Right lobe of liver (tissue), 6 donors: ENCODE data around the gene ARMC7. TPM values are rescaled to one million over a fixed set of nuclear protein-coding genes. Genes with fewer than 3 reads are reported as not detected.

Experiments used
- ATAC-seq, 4 donors: fragments of 200-7000 bp; cut with Tn5 transposase; one replicate each; pipeline ENCODE4 v1.9.1; 2020; ENCODE audit warnings: mild to moderate bottlenecking in 4 of 4, moderate library complexity in 4 of 4
- DNase-seq, 3 donors: peaks; one replicate each; pipeline ENCODE4 v3.0.0-alpha.2; 2020
- H3K27ac ChIP-seq, 3 donors: fragments of 200-600 bp; one replicate each; pipeline ENCODE4 v1.8.0; 2022
- H3K27me3 ChIP-seq, 2 donors: fragments of 200-600 bp; one replicate each; pipeline ENCODE4 v1.8.0; 2022
- H3K36me3 ChIP-seq, 4 donors: fragments of 200-600 bp; sonication (generic) in 1 of 4; one replicate each; pipeline versions ENCODE4 v1.5.1 to v1.8.0; 2017 to 2022; ENCODE audit warnings: control low read depth in 1 of 4
- H3K4me1 ChIP-seq, 4 donors: fragments of 200-600 bp; sonication (generic) in 1 of 4; one replicate each; pipeline versions ENCODE4 v1.5.1 to v1.8.0; 2017 to 2022; ENCODE audit warnings: control low read depth in 1 of 4
- H3K4me3 ChIP-seq, 3 donors: fragments of 200-600 bp; one replicate each; pipeline ENCODE4 v1.8.0; 2022
- H3K9me3 ChIP-seq, 4 donors: fragments of 200-600 bp; sonication (generic) in 1 of 4; one replicate each; pipeline versions ENCODE4 v1.5.1 to v1.8.0; 2017 to 2022; ENCODE audit warnings: control low read depth in 1 of 4
- POLR2A ChIP-seq: fragments of 450-650 bp; IDR thresholded peaks from one replicate; pipeline ENCODE4 v1.6.1; 2017; ENCODE audit warnings: antibody characterized with exemption, mild to moderate bottlenecking
- WGBS: methylation state at CpG from one replicate; pipeline ENCODE4 v1.1.6; 2018; ENCODE audit warnings: low coverage, low lambda C conversion rate; ENCODE audit not compliant: insufficient coverage; ENCODE audit errors: missing lambda C conversion rate; 5-methylcytosine and 5-hydroxymethylcytosine counted together
- intact Hi-C, 2 donors: fragments of 100-400 bp; cut with DNase I; formaldehyde crosslinking; loops; one replicate each; pipeline versions ENCODE4 v1.11.2 to v1.14.1; 2022
- total RNA-seq, 6 experiments: library from RNA; depleted of rRNA in 2 of 6; stranded (reverse); fragments of >200 nt in 2 of 6; fragmentation: NEBNext Ultra II Directional in 3 of 6; extraction: Animal tissue kit (Norgen Biotek cat#: 25700) in 3 of 6; gene quantifications; one replicate each; pipeline versions ENCODE4 v1.1.0 to v1.2.4, GENCODE V29; 2016 to 2023
- TF ChIP-seq, protein P1 (sequence below), 4 donors: fragments of 200-600 bp in 3 of 4; fragments of 450-650 bp in 1 of 4; IDR thresholded peaks; one replicate each; pipeline versions ENCODE4 v1.5.1 to v1.8.0; 2016 to 2022; ENCODE audit warnings: antibody characterized with exemption in 4 of 4, mild to moderate bottlenecking in 2 of 4
- donor health status: DM: no; HTN: yes; CAD: no.
- donor health status: DM: no; HTN: no; CAD: no.
- donor health status: DM: no; HTN: no; CAD: no.
- donor health status: DM: no; HTN: yes; CAD: no.
- donor health status: DM: no; HTN: yes; CAD: no.

Gene ARMC7
- total RNA-seq, 6 experiments from 2014 or later: 4.7 to 6.3 (median 5.3) TPM

GRCh38 chr17:75063201-75063600, 46.6 kb upstream of the ARMC7 start:
- TF ChIP-seq, protein P1, sequence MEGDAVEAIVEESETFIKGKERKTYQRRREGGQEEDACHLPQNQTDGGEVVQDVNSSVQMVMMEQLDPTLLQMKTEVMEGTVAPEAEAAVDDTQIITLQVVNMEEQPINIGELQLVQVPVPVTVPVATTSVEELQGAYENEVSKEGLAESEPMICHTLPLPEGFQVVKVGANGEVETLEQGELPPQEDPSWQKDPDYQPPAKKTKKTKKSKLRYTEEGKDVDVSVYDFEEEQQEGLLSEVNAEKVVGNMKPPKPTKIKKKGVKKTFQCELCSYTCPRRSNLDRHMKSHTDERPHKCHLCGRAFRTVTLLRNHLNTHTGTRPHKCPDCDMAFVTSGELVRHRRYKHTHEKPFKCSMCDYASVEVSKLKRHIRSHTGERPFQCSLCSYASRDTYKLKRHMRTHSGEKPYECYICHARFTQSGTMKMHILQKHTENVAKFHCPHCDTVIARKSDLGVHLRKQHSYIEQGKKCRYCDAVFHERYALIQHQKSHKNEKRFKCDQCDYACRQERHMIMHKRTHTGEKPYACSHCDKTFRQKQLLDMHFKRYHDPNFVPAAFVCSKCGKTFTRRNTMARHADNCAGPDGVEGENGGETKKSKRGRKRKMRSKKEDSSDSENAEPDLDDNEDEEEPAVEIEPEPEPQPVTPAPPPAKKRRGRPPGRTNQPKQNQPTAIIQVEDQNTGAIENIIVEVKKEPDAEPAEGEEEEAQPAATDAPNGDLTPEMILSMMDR (IDR thresholded peaks at IDR 0.05): no peak
- no peak for TF ChIP-seq POLR2A
- ATAC-seq: no peak
- no peak for DNase-seq
- Histone ChIP-seq H3K27me3 (no peaks in the 10 kb centered on the region), H3K27ac (no peak overlapping the region), H3K9me3 (no peaks in the 10 kb centered on the region), H3K4me1 (peaks cover 0 to 14% (median 0%) of the 10 kb centered on the region in 4 donors), H3K4me3 (no peak overlapping the region), H3K36me3 (peaks cover 0 to 23% (median 12%) of the 10 kb centered on the region in 4 donors)
- intact Hi-C loops: loop anchor here in 1 of 2 donors (10.0 kb wide), 1 partner anchor 52 kb away; no protein-coding TSS in a partner anchor
- 88% methylated on average over 3 of the region's 13 CpGs for WGBS

DNA sequence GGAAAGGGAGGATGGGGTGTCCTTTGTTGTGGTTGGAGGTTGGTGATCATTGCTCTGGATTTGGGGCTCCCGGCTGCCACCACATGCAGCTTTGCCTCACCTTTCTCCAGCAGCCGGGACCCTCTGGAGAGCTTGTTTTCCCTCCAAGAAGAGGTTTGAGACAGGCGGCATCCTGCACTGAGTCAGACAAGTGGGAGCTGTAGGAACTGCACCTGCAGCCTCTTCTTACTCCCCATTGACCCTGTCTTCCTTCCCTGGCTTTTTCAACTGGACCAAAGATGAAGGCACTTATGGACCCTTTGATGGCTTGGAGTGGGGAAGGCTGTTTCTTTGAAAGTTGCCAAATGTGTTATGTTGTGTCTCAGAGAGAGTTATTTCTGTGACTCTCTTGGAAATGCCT, 46.1 kb upstream of the ARMC7 start:
- Histone ChIP-seq H3K27me3 (no peaks in the 10 kb centered on the region), H3K4me3 (no peak overlapping the region), H3K4me1 (peaks cover 0 to 14% (median 0%) of the 10 kb centered on the region in 4 donors), H3K9me3 (no peaks in the 10 kb centered on the region), H3K27ac (no peak overlapping the region), H3K36me3 (peaks cover 0 to 23% (median 12%) of the 10 kb centered on the region in 4 donors)
- intact Hi-C loops: loop anchor here in 1 of 2 donors (10.0 kb wide), 1 partner anchor 51 kb away; no protein-coding TSS in a partner anchor
- no peak for ATAC-seq
- WGBS: no CpG with 5 or more reads among the region's 3 CpGs
- TF ChIP-seq, protein P1 (IDR thresholded peaks at IDR 0.05): no peak
- TF ChIP-seq POLR2A: no peak
- DNase-seq: no peak

- Histone ChIP-seq H3K4me3 (no peak overlapping the region), H3K9me3 (no peaks in the 10 kb centered on the region), H3K4me1 (peaks cover 0 to 14% (median 0%) of the 10 kb centered on the region in 4 donors), H3K27me3 (no peaks in the 10 kb centered on the region), H3K27ac (no peak overlapping the region), H3K36me3 (peaks cover 0 to 23% (median 12%) of the 10 kb centered on the region in 4 donors)
- no peak for ATAC-seq
- TF ChIP-seq, protein P1 (IDR thresholded peaks at IDR 0.05): no peak
- TF ChIP-seq POLR2A: no peak
- DNase-seq: no peak
- intact Hi-C loops: loop anchor here in 1 of 2 donors (10.0 kb wide), 1 partner anchor 51 kb away; no protein-coding TSS in a partner anchor
- WGBS: 89% methylated on average over 7 of the region's 11 CpGs
Observed at GRCh38 chr17:75064040-75064439, 45.7 kb upstream of the ARMC7 start.

DNA sequence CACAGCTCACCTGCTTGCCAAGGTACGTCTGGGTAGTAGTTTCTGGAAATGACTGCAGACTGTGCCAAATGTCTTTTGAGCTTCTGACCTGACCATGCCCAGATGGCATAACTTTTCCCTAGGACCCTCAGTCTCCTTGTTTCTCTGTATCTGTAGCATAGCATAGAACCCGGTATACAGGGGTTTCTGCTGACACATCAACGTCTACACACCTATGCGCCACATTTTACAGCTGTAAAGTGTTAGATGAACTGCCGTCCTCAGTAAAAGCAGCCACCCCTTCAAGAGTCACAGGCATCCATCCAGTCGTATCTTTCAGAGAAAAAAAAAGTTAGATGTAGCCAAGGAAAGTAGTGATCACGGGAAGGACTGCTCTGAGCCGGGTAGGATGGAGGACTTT, 45.3 kb upstream of the ARMC7 start:
- Histone ChIP-seq H3K27me3 (no peaks in the 10 kb centered on the region), H3K27ac (no peak overlapping the region), H3K4me1 (peaks cover 0 to 13% (median 0%) of the 10 kb centered on the region in 4 donors), H3K9me3 (no peaks in the 10 kb centered on the region), H3K36me3 (peaks cover 0 to 23% (median 12%) of the 10 kb centered on the region in 4 donors), H3K4me3 (no peak overlapping the region)
- intact Hi-C loops: loop anchor here in 1 of 2 donors (10.0 kb wide), 1 partner anchor 50 kb away; no protein-coding TSS in a partner anchor
- TF ChIP-seq POLR2A: no peak
- TF ChIP-seq, protein P1 (IDR thresholded peaks at IDR 0.05): no peak
- WGBS: 90% methylated on average over 7 of the region's 8 CpGs
- DNase-seq (no peak), ATAC-seq (no peak)
